H7 (cell line): ENCODE data around the gene SDS. TPM values are rescaled to one million over a fixed set of nuclear protein-coding genes. Genes with fewer than 3 reads are reported as not detected.

Source experiments
- DNase-seq: peaks from one replicate; pipeline ENCODE4 v3.0.0; 2012
- H3K27me3 ChIP-seq: 2 replicates; pipeline ENCODE4 v1.6.0; 2011; ENCODE audit warnings: mild to moderate bottlenecking, low read length; ENCODE audit not compliant: control insufficient read depth, insufficient read depth
- H3K36me3 ChIP-seq: replicated peaks from 2 replicates; pipeline ENCODE4 v1.5.1; 2011; ENCODE audit warnings: low read length; ENCODE audit not compliant: control insufficient read depth, insufficient read depth
- H3K4me3 ChIP-seq: 2 replicates; pipeline ENCODE4 v1.5.1; 2011; ENCODE audit warnings: low read depth, mild to moderate bottlenecking, control low read depth, low read length, moderate library complexity; ENCODE audit not compliant: insufficient read depth
- total RNA-seq: library from RNA; depleted of rRNA; stranded (reverse); fragments of >200 nt; shearing (Covaris generic); gene quantifications from 2 replicates; pipeline ENCODE4 v1.2.3, GENCODE V29; 2014

The SDS gene
- total RNA-seq, 1 experiment from 2014 or later = 0.66 TPM

DNA sequence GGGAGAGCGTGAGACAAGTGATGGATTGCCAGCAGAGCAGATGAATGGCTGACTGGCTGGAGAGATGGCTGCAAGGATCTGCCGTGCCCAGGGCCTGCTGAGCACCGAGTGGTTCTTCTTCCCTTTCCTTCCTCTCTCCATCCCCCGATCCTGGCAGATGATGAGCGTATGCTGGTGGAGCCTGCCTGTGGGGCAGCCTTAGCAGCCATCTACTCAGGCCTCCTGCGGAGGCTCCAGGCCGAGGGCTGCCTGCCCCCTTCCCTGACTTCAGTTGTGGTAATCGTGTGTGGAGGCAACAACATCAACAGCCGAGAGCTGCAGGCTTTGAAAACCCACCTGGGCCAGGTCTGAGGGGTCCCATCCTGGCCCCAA is 34.0 kb upstream of the SDS start:
- H3K27me3 ChIP-seq = no peaks in the 10 kb centered on the region; the same call in none of the 2 replicates
- H3K36me3 ChIP-seq = no peaks in the 10 kb centered on the region
- no peak for DNase-seq
- no peak overlapping the region for H3K4me3 ChIP-seq

DNA sequence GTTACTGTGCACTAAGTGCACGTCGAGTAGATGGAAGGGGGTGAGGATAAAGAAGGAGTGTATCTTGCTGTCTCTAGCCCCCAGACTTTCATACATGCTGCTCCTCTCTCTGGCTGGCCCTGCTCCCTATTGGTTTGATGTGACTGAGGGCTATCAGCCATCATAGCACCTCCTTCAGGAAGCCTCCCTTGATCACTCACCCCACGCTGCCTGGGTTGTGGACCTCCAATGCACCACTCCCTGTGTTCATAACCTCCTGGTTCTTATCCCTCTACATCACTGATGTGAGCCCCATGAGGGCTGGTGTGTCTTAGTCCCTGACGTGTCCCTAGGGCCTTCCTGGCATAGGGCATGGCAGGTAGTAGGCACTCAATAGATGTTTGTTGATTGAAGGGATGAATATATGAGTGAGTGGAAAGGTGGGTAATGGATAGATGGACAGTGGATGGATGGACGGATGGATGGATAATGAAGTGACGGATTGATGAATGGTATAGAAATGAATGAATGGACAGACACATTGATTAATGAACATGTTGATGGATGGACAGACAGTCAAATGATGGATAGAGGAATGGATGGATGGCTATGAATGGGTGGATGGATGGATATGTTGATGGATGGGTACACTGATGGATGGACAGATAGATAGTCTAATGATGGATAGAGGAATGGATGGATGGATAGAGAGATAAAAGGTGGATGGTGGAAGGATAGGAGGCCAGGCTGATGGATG is 33.5 kb upstream of the SDS start:
- DNase-seq = no peak
- H3K36me3 ChIP-seq = no peaks in the 10 kb centered on the region
- H3K4me3 ChIP-seq = no peak overlapping the region
- no peaks in the 10 kb centered on the region; the same call in none of the 2 replicates for H3K27me3 ChIP-seq

DNA sequence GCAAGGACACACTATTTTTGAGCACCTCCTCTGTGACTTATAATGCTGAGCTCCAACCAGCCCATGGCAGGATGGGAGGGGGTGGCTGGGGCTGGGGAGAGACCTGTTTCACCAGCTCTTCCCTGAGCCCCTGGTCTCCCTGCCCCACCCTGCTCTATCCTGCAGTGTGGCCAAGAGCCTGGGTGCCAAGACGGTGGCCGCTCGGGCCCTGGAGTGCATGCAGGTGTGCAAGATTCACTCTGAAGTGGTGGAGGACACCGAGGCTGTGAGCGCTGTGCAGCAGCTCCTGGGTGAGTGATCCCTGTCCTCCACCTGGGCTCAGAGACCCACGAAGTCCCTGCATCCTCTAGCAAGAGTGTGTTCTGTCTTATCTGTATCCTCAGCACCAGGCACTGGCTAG is 32.9 kb upstream of the SDS start:
- Histone ChIP-seq H3K4me3 (no peak overlapping the region), H3K27me3 (no peaks in the 10 kb centered on the region; the same call in 1 of the 2 replicates), H3K36me3 (no peaks in the 10 kb centered on the region)
- DNase-seq = no peak

GRCh38 chr12:113435367-113435766 is 31.7 kb upstream of the SDS start:
- H3K4me3 ChIP-seq = no peak overlapping the region
- DNase-seq = no peak
- no peaks in the 10 kb centered on the region for H3K27me3 ChIP-seq
- H3K36me3 ChIP-seq = no peaks in the 10 kb centered on the region

GRCh38 chr12:113432986-113433385 is 29.3 kb upstream of the SDS start:
- H3K4me3 ChIP-seq = no peak overlapping the region
- no peaks in the 10 kb centered on the region for H3K36me3 ChIP-seq
- no peak for DNase-seq
- no peaks in the 10 kb centered on the region for H3K27me3 ChIP-seq

DNA sequence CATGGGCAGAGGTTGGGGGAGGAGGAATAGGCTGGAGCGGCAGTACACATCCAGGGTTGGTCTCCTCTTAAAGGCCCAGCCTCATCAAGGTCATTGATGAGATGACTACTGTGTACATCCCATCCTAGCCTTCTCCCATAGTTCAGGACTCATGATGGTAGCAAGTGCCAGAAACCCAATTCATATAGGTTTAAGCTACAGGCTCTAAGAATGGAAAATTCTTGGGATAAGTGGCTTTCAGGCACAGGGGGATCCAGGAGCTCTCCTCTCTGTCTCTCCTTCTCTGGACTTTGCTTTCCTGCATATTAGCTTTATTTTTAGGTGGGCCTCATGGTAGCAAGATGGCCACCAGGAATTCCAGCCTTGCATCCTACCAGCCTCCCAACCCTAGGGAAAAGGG is 24.8 kb upstream of the SDS start:
- H3K36me3 ChIP-seq = no peaks in the 10 kb centered on the region
- no peaks in the 10 kb centered on the region for H3K27me3 ChIP-seq
- H3K4me3 ChIP-seq = no peak overlapping the region
- no peak for DNase-seq

- Histone ChIP-seq H3K27me3 (no peaks in the 10 kb centered on the region), H3K4me3 (no peak overlapping the region), H3K36me3 (no peaks in the 10 kb centered on the region)
- no peak for DNase-seq
Observed at GRCh38 chr12:113427882-113428281, 24.2 kb upstream of the SDS start.

GRCh38 chr12:113425960-113426453 is 22.3 kb upstream of the SDS start:
- peak; percentile 62 for DNase-seq

GRCh38 chr12:113424915-113425823 is 21.5 kb upstream of the SDS start:
- Histone ChIP-seq H3K36me3 (no peaks in the 10 kb centered on the region), H3K27me3 (no peaks in the 10 kb centered on the region), H3K4me3 (peak overlapping the region; percentile 14; the same call in 1 of the 2 replicates)
- peak; percentile 76 for DNase-seq

More at GRCh38 chr12:113425960-113426453, 22.3 kb upstream of the SDS start:
- Histone ChIP-seq H3K4me3 (peak overlapping the region; percentile 14), H3K27me3 (no peaks in the 10 kb centered on the region), H3K36me3 (no peaks in the 10 kb centered on the region)

- no peak for DNase-seq
- Histone ChIP-seq H3K4me3 (no peak overlapping the region), H3K27me3 (no peaks in the 10 kb centered on the region), H3K36me3 (no peaks in the 10 kb centered on the region)
Observed at GRCh38 chr12:113424456-113424855, 20.8 kb upstream of the SDS start.

DNA sequence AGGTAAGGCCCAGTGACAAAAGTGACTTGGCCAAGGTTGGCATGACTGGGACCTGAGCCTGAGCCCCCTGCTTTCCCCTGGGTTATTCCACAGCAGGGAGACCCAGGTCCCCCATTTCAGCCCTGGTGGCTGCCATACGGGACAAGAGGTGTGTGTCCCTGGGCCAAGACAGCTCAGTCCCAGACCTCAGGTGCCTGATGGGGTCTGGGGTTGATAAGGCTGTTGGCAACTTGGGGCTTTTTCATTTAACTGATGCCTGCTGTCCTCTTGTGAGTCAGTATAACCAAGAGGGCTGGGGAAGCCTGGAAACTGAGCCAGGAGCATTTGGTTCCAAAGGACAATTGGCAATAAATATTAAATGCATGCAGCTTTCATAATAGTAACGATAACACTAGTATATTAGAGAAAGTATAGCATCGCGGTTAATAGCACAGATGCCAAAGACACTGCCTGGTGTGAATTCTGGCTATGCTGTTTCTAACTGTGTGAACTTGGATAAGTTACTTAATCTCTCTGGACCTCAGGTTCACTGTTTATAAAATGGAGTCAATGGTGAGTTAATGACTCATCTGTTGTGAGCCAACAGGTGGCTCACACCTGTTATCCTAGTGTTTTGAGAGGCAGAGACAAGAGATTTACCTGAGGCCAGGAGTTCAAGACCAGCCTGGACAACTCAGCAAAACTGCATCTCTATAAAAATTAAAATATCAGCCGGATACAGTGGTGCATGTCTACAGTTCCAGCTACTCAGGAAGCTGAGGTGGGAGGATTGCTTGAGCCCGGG is 19.4 kb upstream of the SDS start:
- no peak for DNase-seq
- no peak overlapping the region for H3K4me3 ChIP-seq
- H3K36me3 ChIP-seq = no peaks in the 10 kb centered on the region
- H3K27me3 ChIP-seq = no peaks in the 10 kb centered on the region

GRCh38 chr12:113422030-113422885 is 18.6 kb upstream of the SDS start, which contains the start of gene SDSL:
SDSL (plus strand) TSS chr12:113422380; CDS start chr12:113427983, 5,603 bp downstream.
- H3K36me3 ChIP-seq = no peaks in the 10 kb centered on the region
- H3K27me3 ChIP-seq = no peaks in the 10 kb centered on the region
- H3K4me3 ChIP-seq = 0 out of 2 replicates have a peak within 1 kb of the TSS, but pooled peaks have one; percentile 14
- peak; percentile 65 for DNase-seq

DNA sequence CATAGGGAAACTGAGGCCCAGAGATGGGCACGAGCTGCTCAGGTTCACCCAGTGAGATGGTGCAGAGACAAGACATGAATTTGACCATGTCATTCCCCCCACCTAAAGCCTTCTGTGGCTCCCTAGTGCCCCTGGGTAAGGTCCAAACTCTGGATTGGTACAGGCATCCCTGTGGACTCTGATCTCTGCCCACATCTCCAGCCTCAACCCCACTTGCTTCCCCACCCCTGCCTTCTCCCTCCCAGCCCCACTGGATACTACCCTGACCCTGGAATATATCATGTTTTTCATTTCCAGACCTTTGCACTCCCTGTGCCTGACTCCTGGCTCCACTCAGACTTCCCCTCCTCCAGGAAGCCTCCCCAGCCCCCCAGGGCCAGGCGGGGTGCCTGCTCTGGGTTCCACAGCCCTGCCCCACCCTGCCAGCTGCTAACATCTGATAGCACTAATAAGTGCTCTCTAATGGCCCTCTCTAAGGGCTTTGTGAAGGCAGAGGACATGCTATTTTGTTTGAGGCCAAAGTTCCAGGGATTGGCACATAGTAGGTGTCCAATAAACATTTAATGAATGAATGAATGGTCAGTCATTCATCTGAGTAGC is 17.4 kb upstream of the SDS start:
- H3K36me3 ChIP-seq = no peaks in the 10 kb centered on the region
- no peak for DNase-seq
- H3K27me3 ChIP-seq = no peaks in the 10 kb centered on the region
- no peak overlapping the region for H3K4me3 ChIP-seq
